IPS-11a (cell line): ENCODE measurements around the gene MB21D2.

ENCODE experiments used
- H3K4me3 ChIP-seq: one replicate; pipeline ENCODE4 v1.5.1; 2013; ENCODE audit warnings: low read depth, low read length, control low read depth

MB21D2 gene

GRCh38 chr3:192892981-192893700 is 24.5 kb downstream of the MB21D2 start:
- H3K4me3 ChIP-seq, result no peak overlapping the region

GRCh38 chr3:192890347-192891335 is 27.0 kb downstream of the MB21D2 start:
- H3K4me3 ChIP-seq, result no peak overlapping the region

- no peak overlapping the region for H3K4me3 ChIP-seq
Observed at GRCh38 chr3:192889679-192890078, 28.0 kb downstream of the MB21D2 start.

GRCh38 chr3:192888190-192888589 is 29.5 kb downstream of the MB21D2 start:
- H3K4me3 ChIP-seq, result no peak overlapping the region

GRCh38 chr3:192887701-192888100 is 30.0 kb downstream of the MB21D2 start:
- H3K4me3 ChIP-seq, result no peak overlapping the region

GRCh38 chr3:192887047-192887446 is 30.6 kb downstream of the MB21D2 start:
- no peak overlapping the region for H3K4me3 ChIP-seq

GRCh38 chr3:192884777-192885773 is 32.6 kb downstream of the MB21D2 start:
- H3K4me3 ChIP-seq, result no peak overlapping the region

GRCh38 chr3:192883512-192883911 is 34.1 kb downstream of the MB21D2 start:
- H3K4me3 ChIP-seq, result no peak overlapping the region

GRCh38 chr3:192881159-192881786 is 36.4 kb downstream of the MB21D2 start:
- no peak overlapping the region for H3K4me3 ChIP-seq

- no peak overlapping the region for H3K4me3 ChIP-seq
Observed at GRCh38 chr3:192880313-192880712, 37.3 kb downstream of the MB21D2 start.

GRCh38 chr3:192879346-192880031 is 38.2 kb downstream of the MB21D2 start:
- no peak overlapping the region for H3K4me3 ChIP-seq

- H3K4me3 ChIP-seq, result no peak overlapping the region
Observed at GRCh38 chr3:192875971-192876565, 41.6 kb downstream of the MB21D2 start.

- H3K4me3 ChIP-seq, result no peak overlapping the region
Observed at GRCh38 chr3:192870822-192871221, 46.8 kb downstream of the MB21D2 start.

- no peak overlapping the region for H3K4me3 ChIP-seq
Observed at GRCh38 chr3:192869131-192870031, 48.3 kb downstream of the MB21D2 start.

- no peak overlapping the region for H3K4me3 ChIP-seq
Observed at GRCh38 chr3:192867645-192868044, 50.0 kb downstream of the MB21D2 start.

GRCh38 chr3:192866804-192867203 is 50.9 kb downstream of the MB21D2 start:
- no peak overlapping the region for H3K4me3 ChIP-seq

GRCh38 chr3:192864941-192865340 is 52.7 kb downstream of the MB21D2 start:
- H3K4me3 ChIP-seq, result no peak overlapping the region

GRCh38 chr3:192863091-192863420 is 54.6 kb downstream of the MB21D2 start:
- H3K4me3 ChIP-seq, result no peak overlapping the region
